GM19023 (cell line): Measurements from ENCODE around the gene ABTB2.
"Not testable (repeated sequence)": the region's sequence is repeated elsewhere in the genome, so short reads cannot be mapped to it uniquely, and the experiment has no call there.

Experiments used
- ATAC-seq: cut with Tn5 transposase; IDR thresholded peaks from one replicate; pipeline ENCODE4 v1.9.1; 2021; ENCODE audit warnings: mild to moderate bottlenecking, moderate library complexity; ENCODE audit not compliant: unreplicated experiment

The ABTB2 gene

DNA sequence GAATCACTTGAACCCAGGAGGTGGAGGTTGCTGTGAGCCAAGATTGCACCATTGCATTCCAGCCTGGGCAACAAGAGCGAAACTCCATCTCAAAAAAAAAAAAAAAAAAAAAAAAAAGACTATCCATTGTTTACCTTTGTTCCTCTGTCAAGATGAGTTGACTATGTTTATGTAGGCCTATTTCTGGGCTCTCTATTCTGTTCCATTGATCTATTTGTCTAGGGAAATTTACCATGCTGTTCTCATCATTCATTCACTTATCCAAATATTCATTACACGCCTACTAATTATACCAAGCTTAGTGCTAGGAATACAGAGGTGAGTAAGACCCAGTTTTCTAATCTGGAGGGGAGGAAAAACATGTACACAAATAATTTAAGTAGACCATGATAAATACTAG, 139.1 kb downstream of the ABTB2 start:
- not testable (repeated sequence) for ATAC-seq

DNA sequence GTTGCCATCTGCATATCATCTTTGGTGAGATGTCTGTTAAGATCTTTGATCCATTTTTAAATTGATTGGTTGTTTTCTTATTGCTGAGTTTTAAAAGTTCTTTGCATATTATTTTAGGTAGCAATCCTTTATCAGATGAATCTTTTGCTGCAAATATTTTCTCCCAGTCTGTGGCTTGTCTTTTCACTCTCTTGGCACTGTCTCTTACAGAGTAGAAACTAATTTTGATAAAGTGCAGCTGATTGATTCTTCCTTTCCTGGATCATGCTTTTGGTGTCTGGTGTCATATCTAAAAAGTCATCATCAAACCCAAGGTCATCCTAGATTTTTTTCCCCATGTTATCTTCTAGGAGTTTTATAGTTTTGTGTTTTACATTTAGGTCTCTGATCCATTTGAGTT, 139.7 kb downstream of the ABTB2 start:
- no peak for ATAC-seq

DNA sequence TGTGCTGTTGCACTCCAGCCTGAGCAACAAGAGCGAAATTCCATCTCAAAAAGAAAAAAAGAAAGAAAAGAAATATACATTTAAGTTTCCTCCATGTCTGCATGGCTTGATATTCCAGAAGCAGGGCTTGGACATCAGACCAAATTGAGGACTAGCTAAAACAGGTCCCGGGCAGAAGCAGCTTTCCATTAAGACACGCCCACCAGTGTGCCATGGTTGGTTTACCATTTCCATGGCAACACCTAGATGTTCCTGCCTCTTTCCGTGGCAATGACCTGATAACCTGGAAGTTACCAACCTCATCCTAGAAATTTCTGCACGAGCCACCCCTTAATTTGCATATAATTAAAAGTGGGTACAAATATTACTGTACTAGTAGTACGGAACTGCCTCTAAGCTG, 141.1 kb downstream of the ABTB2 start:
- no peak for ATAC-seq

DNA sequence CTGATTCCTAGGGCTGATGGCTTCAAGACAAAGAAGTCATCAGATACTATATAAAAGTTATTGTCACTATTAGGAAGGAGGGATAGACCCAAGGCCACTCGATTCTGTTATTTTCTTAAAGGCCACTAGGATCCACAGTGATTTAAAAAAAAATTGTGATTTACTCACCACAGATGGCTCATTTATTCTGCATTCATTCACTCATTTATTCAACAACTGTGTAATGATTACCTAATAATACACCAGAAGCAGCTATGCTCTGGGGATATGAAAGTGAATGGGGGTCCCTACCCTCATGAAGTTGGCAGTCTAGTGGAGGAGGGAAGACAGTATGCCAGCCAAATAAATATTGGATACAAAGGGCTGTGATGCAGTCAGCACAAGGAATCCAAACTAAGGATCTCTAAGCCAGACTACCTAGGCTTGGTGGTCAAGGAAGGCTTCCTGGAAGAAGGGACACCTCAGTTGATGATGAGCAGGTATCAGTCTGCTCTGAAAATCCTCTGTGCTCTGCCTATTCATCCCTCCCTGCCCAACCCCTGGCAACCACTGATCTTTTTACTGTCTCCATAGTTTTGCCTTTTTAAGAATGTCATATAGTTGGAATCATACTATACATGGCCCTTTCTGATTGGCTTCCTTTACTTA, 141.9 kb downstream of the ABTB2 start:
- ATAC-seq: no peak

DNA sequence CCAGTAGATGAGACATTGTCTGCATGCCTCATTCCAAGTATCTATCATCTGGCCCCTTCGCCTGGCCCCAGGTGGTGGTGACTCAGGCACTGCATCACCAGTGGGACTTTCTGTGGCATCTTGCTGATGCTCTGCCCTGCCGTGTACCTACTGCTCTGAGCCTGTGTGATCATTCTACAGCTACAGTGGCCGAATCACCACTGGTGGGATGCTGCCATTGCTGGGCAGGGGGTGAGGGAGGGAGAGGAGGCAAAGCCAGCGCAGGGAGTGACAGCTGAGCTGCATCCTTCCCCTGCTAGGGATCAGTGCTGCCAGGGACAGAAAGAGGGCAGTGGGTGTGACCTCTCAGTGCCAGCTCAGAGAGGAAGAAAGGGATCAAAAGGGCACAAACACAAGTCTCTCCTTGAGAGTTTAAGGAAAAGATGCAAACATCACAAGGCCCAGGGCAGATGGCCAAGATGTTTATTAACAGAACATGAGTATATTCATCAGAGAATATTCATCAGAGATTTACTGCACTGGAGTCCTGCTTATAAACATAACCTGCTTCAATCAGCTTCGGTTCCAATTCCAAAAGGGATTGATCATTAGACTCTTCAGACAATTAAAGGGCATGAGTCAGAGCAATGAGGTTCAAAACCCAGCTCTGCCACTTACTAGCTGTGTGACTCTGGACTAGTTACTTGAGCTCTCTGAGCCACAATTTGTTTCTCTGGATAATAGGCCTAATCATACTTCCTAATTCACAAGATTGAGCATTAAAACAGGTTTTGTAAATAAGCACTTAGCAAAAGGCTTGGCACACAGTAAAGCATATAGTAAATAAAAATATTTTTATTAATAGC, 142.6 kb downstream of the ABTB2 start:
- no peak for ATAC-seq

DNA sequence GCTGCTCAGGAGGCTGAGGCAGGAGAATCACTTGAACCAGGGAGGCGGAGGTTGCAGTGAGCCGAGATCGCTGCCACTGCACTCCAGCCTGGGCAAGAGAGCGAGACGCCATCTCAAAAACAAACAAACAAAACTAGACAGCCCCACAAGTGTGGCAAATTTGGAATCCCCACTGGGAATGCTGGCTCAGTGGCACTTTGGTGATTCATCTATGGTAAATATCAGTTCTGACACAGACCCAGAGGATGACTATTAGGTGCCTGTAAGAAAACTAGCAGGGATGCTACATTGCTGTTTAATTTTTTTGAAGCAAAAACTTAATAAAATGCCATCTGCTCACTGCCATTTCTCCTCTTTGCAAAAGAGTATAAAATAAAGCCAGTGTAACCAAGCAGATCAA, 144.4 kb downstream of the ABTB2 start:
- no peak for ATAC-seq

DNA sequence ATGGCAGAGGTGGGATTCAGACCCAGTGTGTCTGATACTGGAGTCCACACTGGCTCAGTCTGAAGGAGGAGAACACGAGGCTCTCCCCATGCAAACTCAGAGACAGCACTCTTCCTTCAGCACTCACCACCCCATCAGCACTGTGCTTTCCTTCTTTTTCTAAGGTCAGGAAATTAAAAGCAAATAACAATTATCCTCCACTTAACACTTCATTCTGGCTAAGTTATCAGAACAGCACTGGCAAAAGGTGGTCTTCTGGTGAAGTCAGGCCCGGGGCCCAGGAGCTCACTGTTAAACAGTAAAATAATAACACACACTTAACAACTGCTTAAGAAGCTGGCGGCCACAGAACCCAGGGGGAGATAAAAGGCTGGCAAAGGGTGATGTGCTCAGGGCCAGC, 145.2 kb downstream of the ABTB2 start:
- no peak for ATAC-seq

DNA sequence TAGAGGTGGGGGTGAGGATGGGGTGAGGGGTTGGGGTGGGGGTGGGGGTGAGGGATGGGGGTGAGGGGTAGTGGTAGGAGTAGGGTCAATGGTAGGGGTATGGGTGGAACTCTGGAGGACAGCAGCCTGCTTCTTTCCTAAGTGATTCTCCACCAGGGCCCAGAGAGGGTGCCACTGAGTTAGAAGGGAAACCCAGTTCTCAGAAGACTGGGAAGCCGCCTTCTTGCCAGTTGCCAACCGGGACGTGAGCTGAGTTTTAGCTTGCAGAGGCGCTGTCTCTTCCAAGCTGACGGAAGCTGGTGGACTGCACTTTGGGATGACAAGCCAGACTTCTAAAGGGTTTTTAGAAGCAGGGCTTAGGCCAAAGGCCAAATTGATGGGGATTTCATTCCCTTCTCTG, 148.0 kb downstream of the ABTB2 start:
- ATAC-seq: no peak

DNA sequence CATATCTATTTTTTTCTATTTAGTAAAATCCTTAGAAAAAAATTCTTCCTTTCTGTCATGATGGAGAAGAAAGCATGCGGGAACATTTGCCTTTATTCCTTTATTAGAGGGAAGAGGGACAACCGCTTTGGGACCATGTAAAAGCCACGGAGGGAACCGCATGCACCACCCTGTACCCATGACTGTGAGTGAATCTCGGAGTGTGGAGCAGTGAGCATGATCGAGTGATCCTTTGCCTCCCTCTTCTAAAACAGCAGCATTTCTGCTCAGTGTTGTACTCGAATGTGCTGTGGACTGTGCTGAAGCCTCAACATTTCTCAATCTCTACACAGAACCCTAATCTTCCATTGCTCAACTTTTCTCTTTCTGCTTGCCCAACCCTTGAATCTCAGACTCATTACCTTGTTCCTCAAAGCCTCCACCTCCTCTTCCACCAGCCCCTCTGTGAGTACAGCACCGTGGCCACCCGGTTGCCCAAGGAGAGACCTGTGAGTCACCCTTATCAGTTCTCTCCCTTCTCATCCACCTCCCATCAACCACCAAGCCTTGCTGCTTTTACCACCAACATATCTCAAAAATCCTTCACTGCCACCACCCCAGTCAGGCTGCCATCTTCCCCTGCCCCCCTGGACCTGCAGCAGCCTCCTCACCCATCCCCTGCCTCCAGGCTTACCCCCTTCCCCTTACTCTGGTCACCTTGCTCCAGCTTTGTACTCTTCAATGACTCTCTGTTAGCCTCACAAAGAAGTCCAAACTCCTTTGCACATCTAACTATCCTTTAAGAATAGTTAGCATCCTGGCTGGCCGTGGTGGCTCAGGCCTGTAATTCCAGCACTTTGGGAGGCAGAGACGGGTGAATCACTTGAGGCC, 149.3 kb downstream of the ABTB2 start:
- ATAC-seq: no peak

DNA sequence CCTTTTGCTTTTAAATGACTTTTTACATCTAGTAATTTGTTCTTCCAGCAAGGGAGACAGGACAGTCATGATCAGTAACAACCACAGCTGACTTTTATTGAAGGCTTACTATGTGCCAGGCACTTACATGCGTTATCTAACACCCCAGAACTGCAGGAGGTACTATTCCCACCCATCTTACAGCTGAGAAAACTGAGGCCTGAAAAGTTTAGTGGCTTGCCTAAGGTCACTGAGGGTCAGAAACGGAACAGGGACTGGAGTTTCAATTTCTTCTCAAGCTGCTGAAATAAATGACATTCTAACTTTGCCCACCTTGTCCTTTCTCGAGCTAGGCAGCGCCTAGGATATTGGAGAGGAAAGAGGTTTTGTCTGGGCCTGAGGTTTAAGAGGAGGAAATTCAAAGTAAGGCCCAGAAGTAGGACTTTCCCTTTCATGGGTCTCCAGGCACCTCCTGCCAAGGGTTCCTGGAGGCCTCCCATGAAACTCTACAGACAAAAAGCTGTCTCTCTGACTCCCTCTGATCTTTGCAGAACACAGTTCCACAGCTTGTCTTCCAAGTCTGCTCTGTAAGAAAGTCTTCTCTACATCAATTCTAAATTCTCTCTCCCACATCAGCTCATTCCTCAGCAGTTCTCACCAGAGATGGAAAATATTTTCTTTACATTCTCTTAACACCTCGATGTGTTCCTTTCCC, 150.2 kb downstream of the ABTB2 start:
- no peak for ATAC-seq

DNA sequence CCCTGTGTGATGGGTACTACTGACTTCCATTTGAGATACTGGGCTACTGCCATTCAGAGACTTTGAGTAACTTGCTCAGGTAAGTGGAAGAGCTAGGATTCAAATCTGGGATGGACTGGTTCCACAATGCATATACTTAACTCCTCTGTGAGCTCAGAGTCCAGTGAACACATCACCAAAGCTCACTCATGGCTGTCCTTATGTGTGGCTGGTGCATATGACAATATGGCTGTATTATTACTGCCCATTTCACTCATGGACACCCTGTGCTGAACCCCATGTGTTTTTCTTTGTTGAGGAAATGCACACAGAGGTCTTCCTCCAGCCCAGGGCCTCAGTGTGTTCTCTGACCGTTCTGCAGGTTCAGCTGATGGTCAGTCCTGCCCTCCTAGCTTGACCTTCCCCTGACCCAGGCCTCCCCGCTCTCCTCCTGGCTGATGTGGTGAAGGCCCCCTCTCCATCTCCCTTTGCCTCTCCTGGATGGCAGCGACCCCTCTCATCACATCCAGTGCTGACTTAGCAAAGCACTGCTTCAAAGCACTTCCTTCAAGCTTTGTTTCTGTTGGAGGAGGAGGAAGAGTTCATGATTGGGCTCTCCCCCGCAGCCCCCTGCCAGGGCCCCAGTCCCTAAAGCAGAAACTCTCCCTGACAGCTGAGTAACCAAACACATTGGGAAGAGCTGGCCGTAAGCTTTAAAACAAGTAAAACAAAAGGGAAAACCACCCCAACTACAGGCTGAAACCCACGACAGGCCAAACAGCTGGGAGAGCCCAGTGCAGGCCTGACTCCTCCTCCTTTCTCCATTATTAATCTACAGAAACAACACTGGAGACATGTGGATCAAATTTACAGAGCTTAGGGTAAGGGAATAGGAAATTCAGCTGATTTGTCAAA, 151.2 kb downstream of the ABTB2 start:
- ATAC-seq: no peak

DNA sequence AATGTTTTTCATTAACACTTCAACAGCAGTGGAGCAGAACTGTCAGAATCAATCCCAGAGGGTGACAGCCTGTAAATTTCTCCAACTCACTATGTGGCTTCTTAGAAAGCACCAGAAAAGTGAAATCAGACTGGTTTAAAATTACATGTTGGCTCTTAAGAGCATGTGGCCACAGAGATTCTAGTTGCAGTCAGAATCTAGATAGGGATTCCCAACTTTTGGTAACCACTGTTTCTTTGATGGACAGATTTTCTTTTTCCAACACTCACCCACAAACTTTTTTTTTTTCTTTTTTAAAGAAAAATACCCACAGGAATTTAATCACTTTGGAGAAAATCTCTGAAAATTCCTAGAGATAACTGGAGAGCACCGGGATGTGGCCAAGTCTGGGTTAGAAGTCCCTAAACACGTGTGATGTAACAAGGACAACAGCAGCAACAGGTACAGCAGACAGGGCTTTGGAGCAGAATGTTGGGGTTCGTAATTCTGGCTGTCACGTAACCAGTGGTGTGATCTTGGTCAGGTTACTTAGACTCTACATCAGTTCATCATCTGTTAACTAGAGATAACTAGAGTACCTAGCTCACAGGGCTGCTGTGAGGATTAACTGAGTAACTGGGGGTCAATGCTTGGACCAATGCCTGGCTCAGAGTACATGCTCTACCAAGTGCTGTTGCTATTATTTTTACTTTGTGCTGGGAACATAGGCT, 152.3 kb downstream of the ABTB2 start:
- no peak for ATAC-seq

DNA sequence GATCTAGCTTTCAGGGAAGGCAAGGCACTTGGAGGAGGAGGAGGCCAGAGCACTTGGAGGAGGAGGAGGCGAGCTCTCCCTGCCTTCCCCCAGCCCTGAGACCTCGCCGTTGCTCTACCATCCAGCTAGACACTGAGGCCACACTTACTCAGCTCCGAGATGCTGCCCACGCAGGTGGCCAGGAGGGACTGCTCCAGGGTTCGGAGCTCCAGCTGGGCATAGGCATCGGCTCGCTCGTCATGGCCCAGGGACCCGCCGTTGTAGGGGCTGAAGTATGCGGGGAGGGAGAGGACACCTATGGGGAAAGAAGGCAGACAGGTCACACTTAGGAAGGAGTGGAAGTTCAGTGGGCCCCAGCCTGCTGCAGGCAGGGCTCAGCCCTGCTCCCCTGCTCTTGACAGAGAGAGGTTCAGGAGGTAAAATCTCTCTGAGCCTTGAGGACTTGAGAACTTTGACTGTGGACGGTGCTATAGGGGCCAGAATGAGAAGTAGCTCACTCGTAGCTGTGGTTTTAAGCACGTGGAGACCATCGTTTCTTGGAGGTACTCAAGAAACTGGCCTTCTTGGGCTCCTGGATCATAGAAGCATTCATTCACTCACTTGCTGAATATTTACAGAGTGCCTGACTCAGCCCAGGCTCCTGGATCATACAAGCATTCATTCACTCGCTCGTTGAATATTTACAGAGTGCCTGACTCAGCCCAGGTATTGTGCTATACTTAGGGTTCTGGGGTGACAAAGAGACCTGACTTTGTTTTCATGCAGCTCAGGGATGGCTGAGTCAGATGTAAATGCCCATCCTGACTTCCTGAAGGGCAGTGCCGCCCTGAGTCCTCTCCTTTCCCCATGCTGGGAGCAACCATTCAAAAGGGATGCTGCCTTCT, 153.2 kb downstream of the ABTB2 start:
- no peak for ATAC-seq

DNA sequence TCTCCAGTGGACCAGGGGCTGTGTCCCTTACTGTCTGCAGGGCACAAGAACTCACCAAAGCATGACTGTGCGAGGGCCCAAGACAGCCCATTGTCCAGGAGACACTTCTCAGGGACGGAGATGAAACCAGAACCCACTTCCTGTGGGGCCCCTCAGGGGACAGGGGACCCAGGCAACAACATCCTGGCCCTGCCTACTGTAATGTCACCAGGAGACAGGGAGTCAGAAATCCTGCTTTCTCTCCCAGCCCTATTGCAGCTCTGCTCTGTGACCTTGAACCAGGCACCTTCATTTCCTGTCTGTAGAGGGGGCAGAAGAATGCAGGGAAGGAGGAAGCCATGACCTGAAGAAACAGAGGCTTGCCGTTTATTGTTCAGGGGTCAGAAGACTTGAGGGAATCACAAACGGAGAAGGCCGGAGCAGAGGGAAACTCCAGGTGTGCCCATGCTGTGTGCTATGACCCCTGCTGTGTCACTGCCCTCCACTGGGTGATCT, 154.4 kb downstream of the ABTB2 start:
- ATAC-seq: no peak

DNA sequence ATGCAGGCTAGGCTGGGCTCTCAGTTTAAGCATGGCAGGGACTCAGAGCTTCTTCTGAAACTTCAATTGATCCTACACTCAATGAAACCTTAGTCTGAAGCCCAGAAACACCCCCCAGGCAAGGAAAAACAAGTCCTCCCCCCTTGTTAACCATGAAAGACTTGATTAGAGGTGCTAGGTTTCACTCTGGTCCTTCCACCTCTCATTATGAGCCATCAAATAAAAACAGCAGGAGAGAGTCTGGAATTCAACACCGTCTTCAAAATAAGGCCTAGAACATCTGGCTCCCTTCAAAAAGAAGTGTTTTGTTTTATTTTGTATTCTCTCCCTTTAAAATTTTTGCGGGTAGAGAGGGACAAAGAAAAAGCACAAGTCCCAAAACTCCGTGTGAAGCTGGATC, 156.7 kb downstream of the ABTB2 start:
- ATAC-seq: no peak

DNA sequence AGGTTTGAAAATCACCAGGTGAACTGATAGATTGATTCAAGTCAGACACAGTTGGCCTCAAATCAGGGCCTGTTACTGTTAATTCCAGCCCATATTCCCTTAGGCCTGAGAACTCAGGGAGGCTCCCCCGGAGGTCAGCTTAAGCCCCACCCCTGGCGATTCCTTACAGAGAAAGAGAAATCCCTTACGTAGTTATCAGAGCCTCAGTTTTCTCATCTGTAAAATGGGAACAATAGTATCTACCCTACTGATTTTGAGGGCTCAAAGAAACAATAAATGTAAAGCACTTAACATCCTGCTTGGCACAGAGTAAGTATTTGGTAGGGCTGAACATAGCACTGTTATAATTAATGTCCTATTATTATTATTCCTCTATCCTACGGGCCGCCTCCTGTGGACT, 158.3 kb downstream of the ABTB2 start:
- no peak for ATAC-seq

DNA sequence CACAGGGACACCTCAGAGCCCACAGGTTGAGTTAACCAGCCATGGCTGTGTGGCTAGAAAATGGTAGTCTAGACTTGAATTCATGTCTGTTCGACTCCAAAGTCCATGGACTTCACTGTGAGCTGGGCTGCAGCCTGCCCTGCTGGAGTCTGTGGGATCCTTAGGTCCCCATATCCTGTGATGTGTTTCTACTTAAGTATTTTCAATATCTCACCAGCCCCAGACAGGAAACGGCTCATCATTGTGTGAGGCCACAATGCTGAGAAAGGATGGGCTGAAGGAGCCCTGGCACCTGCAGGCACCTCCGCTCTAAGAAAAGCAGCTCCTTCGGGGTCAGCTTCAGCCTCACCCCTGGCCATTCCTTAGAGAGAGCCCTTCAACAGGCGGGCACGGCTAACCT, 159.3 kb downstream of the ABTB2 start:
- no peak for ATAC-seq

DNA sequence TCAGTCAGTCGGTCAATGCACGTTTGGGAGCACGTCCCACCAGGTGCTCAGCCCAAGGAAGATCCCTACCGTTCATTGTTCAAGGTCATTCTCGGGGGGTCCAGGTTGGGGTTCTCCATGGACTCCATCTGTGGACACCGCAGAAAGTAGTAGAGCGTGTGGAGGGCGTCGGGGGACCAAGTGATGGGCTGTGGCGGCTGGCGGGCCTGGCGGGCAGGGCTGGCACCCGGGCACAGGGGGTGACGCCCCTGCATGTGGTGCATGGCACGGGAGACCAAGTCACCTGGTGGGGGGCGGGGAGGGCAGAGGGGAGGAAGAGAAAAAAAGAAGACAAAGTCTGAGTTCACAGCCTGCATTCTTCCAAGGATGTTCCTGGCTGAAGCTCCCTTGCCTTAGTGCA, 160.6 kb downstream of the ABTB2 start:
- ATAC-seq: no peak
